OCI-LY3 (cell line): ENCODE results near the gene PARD3.

Experiments
- EZH2phosphoT487 ChIP-seq: fragments of 200-600 bp; shearing (Covaris generic); IDR thresholded peaks from 2 replicates; pipeline ENCODE4 v1.6.1; 2018; ENCODE audit warnings: antibody characterized with exemption, mixed run types, low read depth
- TF ChIP-seq, protein P1 (sequence below): fragments of 200-600, 300-600 bp; sonication (generic); IDR thresholded peaks from 2 replicates; pipeline ENCODE4 v1.5.1; 2014; ENCODE audit warnings: antibody characterized with exemption, low read length, low read depth

DNA sequence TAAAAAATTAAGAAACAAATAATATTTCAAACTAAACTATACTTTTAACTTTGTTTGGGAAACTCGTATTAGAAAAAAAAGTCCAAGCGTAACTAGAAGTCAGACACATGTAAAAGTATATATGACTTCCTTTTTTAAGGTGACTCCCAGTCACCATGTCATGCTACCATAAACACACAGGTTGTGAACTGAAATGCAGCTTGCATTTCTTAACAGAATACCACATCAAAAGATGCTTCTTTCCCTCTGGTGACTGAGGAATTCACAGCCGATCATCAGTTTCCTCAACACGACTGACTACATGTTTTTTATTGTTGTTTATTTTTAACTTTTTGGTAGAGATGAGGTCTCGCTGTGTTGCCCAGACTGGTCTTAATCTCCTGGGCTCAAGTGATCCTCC lies 445.0 kb downstream of the PARD3 start:
- TF ChIP-seq, protein P1, sequence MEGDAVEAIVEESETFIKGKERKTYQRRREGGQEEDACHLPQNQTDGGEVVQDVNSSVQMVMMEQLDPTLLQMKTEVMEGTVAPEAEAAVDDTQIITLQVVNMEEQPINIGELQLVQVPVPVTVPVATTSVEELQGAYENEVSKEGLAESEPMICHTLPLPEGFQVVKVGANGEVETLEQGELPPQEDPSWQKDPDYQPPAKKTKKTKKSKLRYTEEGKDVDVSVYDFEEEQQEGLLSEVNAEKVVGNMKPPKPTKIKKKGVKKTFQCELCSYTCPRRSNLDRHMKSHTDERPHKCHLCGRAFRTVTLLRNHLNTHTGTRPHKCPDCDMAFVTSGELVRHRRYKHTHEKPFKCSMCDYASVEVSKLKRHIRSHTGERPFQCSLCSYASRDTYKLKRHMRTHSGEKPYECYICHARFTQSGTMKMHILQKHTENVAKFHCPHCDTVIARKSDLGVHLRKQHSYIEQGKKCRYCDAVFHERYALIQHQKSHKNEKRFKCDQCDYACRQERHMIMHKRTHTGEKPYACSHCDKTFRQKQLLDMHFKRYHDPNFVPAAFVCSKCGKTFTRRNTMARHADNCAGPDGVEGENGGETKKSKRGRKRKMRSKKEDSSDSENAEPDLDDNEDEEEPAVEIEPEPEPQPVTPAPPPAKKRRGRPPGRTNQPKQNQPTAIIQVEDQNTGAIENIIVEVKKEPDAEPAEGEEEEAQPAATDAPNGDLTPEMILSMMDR, result no peak
- no peak for TF ChIP-seq EZH2phosphoT487
